AG09319 (cell line): ENCODE data around the gene HABP4.

Experiments
- DNase-seq: peaks from one replicate; pipeline ENCODE4 v3.0.0-alpha.2; 2010; ENCODE audit warnings: low read depth; ENCODE audit errors: extremely low read depth
- TF ChIP-seq, protein P1 (sequence below): IDR thresholded peaks from 2 replicates; pipeline ENCODE4 v1.5.1; 2011; ENCODE audit warnings: low read depth, mild to moderate bottlenecking, inconsistent platforms, low read length, moderate library complexity

The HABP4 gene

DNA sequence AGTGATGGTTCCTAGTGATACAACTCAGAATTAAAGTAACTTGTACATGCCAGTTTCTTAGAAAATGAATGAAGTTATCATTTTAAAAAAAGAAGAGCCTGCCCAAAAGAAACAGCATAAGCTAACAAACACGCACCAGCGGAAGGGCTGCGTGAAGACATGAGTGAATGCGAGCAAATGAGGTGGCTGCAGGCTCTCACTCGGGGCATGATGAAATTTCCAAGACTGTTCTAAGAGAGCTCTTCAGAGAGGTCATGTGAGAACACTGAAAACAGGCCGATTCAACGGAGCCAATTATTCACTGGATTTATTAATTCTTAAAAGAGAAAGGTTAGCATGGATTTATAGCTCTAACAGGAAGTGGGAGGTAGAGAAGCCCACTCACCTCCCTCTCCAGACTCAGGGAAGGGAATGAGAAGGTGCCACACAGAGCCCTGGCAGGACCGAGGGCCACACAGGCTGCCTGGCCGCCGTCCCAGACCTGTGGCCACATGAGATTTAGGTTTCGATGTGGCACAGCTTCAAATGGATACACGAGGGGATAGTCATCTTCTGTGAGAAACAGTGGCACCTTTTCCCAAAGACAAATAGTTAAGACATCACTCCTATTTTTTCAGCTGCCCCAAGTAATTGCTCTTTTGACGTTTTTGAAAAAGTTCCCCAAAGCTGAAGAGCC lies 55.5 kb downstream of the HABP4 start:
- TF ChIP-seq, protein P1, sequence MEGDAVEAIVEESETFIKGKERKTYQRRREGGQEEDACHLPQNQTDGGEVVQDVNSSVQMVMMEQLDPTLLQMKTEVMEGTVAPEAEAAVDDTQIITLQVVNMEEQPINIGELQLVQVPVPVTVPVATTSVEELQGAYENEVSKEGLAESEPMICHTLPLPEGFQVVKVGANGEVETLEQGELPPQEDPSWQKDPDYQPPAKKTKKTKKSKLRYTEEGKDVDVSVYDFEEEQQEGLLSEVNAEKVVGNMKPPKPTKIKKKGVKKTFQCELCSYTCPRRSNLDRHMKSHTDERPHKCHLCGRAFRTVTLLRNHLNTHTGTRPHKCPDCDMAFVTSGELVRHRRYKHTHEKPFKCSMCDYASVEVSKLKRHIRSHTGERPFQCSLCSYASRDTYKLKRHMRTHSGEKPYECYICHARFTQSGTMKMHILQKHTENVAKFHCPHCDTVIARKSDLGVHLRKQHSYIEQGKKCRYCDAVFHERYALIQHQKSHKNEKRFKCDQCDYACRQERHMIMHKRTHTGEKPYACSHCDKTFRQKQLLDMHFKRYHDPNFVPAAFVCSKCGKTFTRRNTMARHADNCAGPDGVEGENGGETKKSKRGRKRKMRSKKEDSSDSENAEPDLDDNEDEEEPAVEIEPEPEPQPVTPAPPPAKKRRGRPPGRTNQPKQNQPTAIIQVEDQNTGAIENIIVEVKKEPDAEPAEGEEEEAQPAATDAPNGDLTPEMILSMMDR, result no peak
- no peak for DNase-seq

DNA sequence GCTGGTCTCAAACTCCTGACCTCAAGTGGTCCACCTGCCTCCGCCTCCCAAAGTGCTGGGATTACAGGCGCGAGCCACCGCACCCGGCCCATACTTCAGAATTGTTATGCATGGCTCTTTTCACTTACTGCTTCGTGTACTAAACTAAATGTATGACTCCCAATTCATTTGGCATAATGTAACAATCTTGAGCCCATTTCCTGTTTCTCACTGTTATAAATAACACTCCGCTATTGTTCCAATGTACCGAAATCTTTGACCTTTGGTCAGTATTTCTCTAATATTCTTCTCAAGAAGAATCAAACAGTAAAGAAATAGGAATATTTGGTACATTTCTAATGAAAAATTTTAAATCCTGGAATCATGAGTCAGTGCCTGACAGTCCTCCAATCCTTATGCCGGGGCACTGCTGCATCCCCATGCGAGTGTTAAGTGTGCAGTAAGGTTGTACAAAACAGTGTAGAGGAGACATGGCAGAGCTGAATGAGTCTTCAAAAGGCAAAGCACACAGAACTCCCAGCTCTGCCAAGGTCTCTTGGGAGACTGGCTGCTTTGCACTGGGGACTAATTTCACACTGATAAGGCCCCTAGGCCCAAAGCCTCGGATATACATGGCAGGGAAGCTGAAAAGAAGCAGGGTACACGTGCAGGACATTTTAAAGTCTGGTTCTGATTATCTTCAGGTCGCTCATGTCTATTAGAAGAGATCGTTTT lies 58.4 kb downstream of the HABP4 start:
- TF ChIP-seq, protein P1, result no peak
- no peak for DNase-seq

GRCh38 chr9:96509026-96509425 lies 59.1 kb downstream of the HABP4 start:
- TF ChIP-seq, protein P1, result no peak
- DNase-seq, result no peak

- TF ChIP-seq, protein P1, result no peak
- DNase-seq, result no peak
Measured at GRCh38 chr9:96509848-96510247, 59.9 kb downstream of the HABP4 start.

- DNase-seq, result no peak
- TF ChIP-seq, protein P1, result no peak
Measured at GRCh38 chr9:96510258-96510657, 60.3 kb downstream of the HABP4 start.

- TF ChIP-seq, protein P1, result no peak
- no peak for DNase-seq
Measured at GRCh38 chr9:96512240-96512639, 62.3 kb downstream of the HABP4 start.

GRCh38 chr9:96513622-96514021 lies 63.7 kb downstream of the HABP4 start:
- TF ChIP-seq, protein P1, result no peak
- DNase-seq, result no peak
